ENCODE results near the gene PAOX. TPM values are rescaled to one million over a fixed set of nuclear protein-coding genes. Genes with fewer than 3 reads are reported as not detected.

Gene PAOX
- total and polyA plus RNA-seq, 2 of the 13 experiments (the other 11 are each of a cell fraction or from before 2014, with no cell fraction given) = 0.49 to 0.77 TPM

DNA sequence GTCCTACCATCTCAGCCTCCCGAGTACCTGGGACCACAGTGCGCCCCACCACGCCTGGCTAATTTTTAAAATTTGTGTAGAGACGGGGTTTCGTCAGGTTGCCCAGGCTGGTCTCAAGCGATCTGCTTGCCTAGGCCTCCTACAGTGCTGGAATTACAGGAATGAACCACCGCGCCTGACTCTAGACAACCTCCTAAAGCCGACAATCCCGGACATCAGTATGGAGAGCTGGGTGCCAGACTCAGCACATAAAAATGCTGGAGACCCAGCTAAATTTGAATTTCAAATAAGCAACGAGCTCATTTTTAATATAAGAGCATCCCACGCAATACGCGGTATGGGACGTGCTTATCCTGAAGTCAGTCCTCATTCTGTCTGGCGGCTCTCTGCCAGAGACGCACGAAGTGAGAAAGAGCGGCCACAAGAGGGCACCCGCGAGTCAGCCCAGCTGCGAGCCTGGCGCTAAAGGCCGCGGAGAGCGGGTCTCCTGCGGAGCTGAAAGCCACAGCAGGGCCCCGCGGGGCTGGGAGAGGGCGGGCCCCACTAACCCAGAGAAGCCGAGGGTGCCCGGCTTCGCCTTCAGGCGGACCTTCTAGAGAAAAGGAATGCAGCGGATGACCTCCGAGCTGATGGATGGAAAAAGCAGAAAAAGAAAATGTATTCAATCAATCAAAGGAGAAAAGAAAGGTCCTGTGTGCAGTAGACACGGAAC is 49.4 kb upstream of the PAOX start (continued):
- TF ChIP-seq PHF8 (CRISPR knock-in tag; IDR thresholded peaks at IDR 0.05) (peak; percentile 49; the same call in 1 of the 2 replicates), ZNF558 (CRISPR knock-in tag; IDR thresholded peaks at IDR 0.05; ENCODE audit: borderline replicate concordance) (no peak), E2F1 (CRISPR knock-in tag; IDR thresholded peaks at IDR 0.05) (peak; percentile 33; the same call in 1 of the 2 replicates), ZNF687 (CRISPR knock-in tag; IDR thresholded peaks at IDR 0.05) (peak; percentile 65), YY1 (IDR thresholded peaks at IDR 0.05; ENCODE audit: insufficient read depth, insufficient replicate concordance, low read depth, low read length) (no peak), ZNF232 (CRISPR knock-in tag; IDR thresholded peaks at IDR 0.05; ENCODE audit: borderline replicate concordance) (no peak), RNF2 (conservative IDR thresholded peaks at IDR 0.05; ENCODE audit: low read depth) (0 out of 2 replicates have a peak, but pooled peaks have one; percentile 36), ATF1 (CRISPR knock-in tag; IDR thresholded peaks at IDR 0.05) (no peak), ZNF124 (CRISPR knock-in tag; IDR thresholded peaks at IDR 0.05) (peak; percentile 62; the same call in 1 of the 2 replicates)

Measured in HepG2 (cell line).